Activated CD8-positive, alpha-beta memory T cell treated with anti-CD3 and anti-CD28 coated beads for 24 hours (primary cell): ENCODE results near the gene FUS.
"Not testable (repeated sequence)": the region's sequence is repeated elsewhere in the genome, so short reads cannot be mapped to it uniquely, and the experiment has no call there.

Experiments used
- DNase-seq: peaks from one replicate; pipeline ENCODE4 v3.0.0-alpha.2; 2020

Gene FUS

DNA sequence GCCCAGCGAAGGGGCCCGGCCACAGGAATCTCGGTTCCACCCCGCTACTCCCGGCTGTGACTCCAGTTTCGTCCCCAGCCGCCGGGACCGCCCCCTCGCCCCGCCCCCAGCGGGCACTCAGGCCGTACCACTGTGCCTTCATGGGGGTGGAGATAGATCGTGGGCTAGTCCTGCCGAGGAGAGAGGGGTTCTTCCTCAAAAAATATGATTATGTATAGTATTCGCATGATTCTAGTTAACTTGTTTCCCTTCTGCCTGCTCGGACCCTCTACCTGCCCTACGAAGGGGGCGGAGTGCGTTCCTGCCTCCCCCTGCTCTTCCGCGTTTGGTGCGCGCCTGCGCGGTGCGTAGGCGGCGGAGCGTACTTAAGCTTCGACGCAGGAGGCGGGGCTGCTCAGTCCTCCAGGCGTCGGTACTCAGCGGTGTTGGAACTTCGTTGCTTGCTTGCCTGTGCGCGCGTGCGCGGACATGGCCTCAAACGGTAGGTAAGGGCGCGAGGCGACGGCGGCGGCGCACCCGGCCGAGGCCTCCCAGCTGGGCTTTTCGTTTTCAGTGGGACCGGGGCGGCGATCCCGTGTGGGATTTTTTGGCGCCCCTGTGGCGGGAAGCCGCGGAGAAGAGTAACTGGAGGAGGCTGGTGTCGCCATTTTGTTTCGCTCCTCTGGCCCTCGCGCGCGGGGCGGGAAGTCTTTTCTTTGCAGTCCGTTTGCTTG, at the start of gene FUS:
TSS of gene FUS (plus strand) at position 393 of the 713 bp plus-strand sequence. CDS start at position 469, 76 bp downstream.
- peak; percentile 98 for DNase-seq

DNA sequence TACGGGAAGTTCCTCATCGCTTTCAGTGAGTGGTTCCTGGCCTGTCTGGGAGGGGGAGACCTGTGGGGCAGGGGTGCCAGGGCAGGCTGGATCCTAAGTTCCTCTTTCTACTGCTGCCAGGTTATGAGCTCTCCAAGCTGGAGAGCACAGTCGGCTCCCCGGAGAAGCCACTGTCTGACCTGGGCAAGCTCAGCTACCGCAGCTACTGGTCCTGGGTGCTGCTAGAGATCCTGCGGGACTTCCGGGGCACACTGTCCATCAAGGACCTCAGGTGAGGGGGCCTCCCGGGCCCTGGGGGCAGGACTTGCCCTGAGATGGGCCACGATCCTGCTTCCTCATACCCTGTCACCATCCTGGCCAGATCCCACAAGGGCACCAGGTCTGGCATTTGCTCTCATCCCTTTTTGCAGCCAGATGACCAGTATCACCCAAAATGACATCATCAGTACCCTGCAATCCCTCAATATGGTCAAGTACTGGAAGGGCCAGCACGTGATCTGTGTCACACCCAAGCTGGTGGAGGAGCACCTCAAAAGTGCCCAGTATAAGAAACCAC, 49.5 kb upstream of the FUS start:
- DNase-seq: no peak

DNA sequence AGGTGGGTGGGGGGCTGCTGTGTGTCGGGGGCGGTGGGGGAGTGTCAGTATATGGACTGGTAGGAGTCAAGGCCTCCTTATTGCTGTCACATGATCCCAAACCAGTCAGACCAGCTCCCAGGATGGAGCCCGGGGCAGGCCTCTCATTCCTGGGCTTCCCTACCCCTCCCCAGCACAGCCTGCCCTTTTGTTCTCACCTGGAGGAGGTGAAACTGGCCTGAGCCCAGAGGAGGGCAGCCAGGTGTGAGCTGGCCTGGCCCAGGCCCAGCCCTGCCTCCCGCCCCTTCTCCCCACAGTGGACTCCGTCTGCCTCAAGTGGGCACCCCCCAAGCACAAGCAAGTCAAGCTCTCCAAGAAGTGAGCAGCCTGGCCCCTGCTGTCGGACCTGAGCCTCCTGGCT, 49.0 kb upstream of the FUS start:
- no peak for DNase-seq

DNA sequence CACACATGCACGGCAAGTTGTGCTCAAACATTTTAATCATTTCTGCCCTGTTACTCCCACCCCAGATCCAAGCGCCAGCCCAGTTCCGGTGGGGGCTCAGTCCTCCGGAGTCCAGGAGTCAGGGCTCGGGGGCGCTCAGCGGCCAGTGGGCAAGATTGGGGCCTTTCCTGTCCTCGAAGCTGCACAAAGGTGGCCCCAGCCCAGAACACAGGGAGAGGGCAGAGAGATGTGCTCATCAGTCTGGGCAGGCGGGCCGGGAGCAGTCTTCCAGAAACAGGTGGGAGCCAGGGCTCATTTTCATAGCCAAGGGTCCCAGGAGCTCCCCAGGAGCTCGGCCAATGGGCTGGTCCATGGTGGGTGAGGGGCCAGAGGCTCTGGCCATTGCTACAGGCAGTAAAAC, 48.5 kb upstream of the FUS start:
- no peak for DNase-seq

DNA sequence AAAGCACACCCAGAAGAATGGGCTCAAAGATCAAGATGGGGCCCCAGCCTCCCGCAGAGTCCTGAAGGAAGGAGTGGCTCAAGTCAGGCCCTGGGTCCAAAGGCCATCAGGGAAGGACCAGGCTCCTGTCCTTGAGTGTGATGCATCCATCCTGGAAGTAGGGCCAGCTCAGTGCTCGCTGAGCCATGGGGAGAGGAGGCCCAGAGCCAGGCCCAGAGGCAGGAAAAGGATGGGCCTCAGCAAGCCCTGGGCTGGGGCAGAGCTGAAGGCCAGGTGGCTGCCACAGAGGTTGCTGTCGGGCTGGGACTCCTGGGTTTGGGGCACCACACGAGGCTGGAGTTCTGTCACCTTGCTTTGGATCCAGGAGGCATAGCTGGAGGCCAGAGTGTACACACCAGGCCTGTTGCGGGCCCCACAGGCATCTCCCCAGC, 48.1 kb upstream of the FUS start:
- DNase-seq: no peak

DNA sequence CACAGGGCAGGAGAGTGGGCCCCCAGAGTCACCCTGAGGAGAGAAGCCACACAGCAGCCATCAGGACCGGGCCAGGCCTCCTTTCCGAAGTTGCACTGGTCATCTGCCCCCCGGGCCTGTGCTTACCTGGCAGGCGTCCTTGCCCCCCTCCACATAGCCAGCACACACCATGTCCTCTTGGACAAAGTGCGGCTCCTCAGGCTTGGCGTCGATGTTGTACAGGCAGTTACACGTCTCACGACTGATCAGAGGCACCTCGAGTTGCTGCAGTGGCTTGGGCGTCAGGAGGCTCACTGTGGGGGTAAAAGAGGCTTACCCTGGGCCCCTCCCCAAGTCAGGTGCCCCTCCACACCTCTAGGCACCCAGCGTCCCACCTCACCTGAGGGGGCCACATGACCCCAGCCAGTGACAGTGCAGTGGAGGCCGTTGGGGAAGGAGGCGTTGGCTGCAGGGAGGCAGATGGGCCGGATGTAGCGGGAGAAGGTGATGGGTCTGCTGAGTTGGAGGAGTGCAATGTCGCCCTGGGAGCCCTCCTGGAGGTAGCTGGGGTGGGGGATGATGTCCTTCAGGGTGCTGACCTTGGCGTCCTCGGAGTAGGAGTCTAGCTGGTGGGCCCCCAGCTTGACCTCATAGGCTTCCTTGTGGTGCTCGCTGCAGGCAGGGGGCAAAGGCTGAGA, 47.5 kb upstream of the FUS start:
- no peak for DNase-seq

DNA sequence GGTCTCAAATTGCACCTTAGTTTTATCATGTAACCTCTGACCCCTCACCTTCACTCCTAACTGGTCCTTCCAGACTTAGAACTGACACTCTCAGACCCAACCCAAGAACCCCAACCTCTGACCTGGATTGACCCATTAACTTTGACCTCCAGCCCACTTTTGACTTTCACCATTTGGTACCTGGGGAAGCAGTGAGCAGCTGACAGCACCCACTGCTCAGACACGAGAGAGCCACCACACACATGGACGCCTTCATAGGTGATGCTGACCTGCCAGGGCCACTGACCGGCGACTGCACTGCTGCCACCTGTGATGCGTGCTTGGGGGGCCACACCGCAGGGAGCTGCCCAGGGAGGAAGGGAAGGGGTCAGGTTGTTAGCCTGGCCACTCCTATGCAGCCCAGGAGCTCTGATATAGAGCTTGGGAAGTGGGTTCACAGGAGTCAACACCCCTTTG, 46.9 kb upstream of the FUS start:
- no peak for DNase-seq

DNA sequence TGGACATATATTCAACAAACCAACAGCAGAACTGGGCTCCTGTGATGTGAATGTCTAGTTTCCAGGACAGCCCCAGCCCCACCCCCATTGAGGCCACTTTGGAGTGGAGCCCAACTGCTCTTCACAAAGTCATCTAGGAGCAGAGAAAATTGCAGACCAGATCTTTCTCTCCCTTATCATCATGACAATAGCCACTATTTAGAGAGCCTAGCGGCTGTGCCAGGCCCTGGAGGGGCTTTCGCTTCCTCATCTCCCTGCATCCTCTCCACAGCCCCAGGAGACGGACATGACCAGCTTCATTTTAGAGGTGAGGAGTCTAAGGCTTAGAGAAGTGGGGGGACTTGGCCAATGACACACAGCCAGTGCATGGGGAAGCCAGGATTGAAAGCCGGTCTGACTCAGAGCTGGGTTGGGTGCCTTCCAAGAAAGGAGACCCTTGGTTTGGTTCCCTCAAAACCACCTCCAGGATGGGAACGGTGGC, 45.8 kb upstream of the FUS start:
- DNase-seq: no peak

DNA sequence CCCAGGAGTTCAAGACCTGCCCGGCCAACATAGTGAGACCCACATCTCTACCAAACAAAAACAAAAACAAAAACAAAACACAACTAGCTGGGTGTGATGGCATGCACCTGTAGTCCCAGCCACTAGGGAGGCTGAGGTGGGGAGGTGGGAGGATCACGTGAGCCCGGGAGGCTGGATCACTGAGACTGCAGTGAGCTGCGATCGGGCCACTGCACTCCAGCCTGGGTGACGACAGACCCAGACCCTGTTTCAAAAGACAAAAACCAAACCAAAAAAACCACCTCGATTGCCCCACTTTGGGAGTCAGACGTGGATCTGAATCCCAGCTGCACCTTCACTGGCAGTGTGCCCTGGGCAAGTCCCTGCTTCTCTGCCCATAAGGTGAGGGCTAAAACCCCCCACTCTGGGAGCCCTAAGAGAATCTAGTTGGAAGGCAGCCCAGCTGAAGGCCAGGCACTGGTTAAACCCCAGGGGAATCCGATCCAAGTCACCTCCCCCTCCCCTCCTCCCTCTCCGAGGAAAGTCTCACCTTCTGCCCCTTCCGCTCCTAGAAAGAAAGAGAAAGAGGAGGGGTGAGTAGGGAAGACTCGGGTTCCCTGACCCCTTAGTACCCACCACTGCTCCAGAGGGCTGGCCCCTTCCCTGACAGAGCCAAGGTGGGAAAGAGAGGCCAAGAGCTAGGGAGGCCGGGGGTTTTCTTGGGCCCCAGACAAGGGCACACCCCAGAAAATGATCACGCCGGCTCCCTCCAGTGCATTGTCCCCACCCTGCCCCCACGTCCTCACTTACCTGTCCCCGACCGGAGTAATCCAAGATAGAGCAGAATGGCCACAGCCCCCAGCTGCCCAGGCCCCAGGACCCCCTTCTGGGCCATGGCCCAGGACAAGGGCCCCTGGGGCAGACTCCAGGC, 45.1 kb upstream of the FUS start:
- no peak for DNase-seq

DNA sequence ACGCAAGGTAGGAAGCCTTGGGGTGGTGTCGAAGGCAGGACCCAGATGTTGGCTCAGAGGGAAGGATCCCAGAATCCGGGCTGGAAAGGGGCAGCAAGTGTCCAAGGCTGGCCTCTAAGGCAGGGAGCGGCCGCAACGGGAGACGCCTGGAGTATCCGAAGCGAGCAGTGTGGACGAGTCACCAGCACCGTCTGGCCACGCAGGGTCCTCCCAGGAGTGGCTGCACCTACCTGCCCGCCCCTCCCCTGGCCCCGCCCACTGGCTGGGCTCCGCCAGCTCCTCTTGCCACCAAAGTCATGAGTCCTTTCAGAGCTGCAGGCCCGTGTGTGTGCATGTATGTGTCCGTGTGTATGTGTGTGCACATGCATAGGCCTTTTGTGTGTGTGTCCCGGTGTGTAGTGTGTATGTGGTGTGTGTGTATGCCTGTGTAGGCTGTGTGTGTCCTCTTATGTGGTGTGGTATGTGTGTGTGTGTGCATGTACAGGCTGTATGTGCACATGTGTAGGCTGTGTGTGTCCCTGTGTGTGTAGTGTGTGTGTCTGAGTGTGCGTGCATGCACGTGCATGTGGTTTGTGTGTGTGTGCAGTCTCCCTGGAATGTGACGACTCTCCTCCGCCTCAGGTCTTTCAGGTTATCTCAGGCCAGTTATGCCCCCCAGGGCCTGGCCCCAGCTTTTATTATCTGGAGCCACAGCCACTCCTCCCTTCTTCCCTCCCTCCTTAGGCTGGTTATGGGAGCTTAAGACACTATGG, 44.2 kb upstream of the FUS start, which contains the start of gene PRSS8:
TSS of gene PRSS8 (minus strand) at position 193 of the 752 bp plus-strand sequence. CDS start 229 bp downstream, outside the sequence.
- DNase-seq: no peak

DNA sequence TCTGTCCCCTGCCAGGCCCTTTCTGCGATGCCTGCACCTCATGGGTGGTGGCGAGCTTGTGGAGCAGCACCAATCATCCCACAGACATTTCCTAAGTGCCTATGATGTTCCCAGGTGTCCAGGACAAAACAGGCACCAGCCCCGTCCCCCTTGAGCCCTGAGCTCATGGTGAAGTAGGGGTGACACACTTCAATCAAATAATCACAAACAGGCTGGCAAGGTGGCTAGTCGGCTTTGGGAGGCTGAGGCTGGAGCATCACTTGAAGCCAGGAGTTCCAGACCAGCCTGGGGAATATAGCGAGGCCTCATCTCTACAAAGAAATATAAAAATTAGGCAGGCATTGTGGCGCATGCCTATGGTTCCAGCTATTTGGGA, 43.7 kb upstream of the FUS start:
- no peak for DNase-seq

DNA sequence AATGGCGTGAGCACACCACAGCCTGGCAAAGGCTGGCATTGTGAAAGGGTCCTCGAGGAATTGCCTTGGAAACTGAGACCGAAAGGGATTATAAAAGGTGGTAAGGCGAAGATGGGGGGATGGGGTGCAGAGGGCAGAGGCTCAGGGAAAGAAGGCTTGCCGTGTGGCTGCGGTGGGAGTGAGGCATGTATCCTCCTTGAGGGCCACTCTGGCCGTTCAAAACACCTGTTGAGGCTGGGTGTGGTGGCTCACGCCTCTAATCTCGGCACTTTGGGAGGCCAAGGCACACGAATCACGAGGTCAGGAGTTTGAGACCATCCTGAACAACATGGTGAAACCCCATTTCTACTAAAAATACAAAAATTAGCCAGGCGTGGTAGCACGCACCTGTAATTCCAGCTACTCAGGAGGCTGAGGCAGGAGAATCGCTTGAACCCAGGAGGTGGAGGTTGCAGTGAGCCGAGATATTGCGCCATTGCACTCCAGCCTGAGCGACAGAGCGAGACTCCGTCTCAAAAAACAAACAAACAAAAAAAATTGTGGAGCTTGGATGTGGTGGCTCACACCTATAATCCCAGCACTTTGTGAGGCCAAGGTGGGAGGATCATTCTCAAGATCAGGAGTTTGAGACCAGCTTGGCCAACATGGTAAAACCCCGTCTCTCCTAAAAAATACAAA, 43.0 kb upstream of the FUS start:
- DNase-seq: not testable (repeated sequence)

DNA sequence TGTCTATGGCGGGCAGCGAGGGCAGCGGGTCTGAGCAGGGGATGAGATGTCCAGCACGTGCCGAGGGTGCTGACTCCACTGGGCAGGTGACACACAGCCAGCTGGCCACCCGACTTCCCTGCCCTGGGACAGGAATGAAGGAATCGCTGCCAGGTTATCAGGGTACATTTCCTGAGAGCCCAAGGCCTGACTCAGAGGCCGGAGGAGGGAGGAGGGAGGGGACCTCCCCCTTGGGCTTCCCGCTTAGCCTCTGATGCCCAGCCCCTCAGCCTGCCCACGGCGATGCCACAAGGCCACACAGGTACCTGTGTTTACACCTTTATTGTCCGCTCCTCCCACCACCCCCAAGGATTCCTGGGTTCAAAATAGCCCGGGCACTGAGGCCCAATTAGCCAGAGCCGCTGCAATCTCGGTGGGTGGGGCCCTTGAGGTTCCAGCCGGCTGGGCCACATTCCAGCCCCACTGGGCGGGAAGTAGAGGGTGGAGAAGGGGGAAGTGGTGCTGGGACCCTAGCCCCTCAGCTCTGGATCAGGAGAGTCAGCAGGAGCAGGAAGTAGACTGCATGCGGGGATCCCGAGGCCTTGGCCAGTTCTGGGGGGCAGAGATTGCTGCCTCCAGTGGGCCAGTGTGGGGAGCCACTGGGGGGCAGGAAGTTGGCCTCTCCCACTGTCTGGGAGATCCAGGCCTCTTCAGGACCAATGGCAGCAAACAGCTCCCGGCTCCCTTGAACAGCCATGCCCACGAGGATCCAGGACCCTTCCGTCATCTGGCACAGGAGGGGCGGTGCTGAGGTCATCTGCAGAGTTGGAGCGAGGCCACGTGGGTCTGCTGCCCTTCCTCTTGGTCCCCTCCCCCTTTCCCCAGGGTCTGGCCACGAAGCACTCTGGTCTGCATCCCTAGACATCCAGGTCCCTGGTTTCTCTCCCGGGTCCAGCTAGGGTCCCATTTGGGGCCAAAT, 41.0 kb upstream of the FUS start:
- no peak for DNase-seq

DNA sequence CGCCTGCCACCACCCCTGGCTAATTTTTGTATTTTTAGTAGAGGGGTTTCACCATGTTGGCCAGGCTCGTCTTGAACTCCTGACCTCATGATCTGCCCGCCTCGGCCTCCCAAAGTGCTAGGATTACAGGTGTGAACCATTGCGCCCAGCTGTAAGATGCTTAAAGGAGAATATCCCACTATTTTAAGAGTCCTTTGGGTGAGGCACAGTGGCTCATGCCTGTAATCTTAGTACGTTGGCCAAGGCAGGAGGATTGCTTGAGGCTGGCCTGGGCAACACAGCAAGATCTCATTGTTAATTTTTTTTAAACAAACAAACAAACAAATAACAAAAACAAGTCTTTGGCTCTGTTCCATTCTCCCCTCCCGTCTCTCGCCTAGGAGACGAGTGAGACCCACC, 38.9 kb upstream of the FUS start:
- not testable (repeated sequence) for DNase-seq

DNA sequence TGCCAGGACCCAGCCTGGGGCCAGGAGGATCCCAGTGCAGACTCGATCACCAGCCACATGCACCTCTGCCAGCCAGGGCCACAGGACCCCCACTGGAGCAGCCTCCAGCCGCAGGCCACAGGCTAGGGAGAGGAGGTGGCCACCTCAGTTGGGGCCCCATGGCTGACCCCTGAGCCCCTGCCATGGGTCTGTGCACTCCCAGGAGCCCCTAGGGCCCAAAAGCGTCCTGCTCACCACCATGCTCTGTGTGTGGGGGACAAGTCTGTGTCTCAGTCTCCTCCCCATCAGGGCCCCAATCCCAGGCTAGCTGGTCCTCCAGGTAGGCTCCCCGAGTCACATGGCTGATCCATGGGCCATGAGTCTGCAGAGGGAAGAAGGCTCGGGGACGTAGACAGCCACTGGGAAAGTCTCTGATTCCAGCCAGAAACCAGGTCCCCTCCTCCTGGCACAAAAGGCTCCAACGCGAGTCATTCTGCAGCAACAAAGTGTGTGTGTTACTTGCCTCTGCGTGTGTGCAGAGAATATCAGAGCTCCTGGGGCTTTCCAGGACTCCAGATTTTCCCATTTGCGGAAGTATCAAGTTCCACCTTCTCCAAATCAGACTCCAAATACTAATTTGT, 38.3 kb upstream of the FUS start:
- DNase-seq: peak; percentile 67

DNA sequence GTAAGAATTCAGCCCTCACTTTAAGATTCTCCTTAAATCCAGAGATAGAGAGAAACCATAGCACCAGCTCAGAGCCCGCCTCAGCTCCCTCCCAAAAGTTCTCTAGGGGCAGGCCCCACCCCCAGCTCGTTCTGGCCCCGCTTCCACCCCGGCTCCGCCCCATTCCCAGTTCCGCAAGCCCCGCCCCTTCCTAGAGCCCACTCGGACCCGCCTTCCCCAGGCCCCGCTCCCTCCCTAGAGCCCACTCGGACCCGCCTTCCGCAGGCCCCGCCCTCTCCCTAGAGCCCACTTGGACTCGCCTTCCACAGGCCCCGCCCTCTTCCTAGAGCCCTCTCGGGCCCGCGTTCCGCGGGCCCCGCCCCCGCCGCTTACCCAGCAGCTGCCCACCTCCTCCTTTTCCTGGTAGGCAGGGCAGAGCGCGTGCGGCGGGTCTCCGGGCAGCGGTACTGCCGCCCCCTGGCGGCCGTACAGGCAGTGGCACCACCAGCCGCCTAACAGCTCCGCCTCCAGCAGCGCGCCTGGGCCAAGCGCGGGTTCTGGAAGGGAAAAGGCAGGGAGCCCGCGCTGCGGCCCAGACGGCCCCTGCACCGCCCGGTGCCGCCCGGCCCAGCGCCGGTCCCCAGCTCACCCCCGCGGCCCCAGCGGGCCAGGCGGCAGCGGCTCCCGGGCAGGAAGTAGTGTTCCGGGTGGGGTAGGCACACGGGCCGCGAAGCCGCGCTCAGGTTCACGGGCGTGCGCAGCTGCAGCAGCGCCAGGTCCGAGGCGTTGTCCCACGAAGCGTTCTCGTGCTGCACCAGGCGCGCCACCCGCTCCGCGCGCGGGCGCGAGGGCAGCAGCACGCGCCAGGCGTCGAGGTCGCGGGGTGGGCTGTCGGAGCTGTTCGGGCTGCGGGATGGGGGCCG, 37.6 kb upstream of the FUS start:
- DNase-seq: peak; percentile 99

DNA sequence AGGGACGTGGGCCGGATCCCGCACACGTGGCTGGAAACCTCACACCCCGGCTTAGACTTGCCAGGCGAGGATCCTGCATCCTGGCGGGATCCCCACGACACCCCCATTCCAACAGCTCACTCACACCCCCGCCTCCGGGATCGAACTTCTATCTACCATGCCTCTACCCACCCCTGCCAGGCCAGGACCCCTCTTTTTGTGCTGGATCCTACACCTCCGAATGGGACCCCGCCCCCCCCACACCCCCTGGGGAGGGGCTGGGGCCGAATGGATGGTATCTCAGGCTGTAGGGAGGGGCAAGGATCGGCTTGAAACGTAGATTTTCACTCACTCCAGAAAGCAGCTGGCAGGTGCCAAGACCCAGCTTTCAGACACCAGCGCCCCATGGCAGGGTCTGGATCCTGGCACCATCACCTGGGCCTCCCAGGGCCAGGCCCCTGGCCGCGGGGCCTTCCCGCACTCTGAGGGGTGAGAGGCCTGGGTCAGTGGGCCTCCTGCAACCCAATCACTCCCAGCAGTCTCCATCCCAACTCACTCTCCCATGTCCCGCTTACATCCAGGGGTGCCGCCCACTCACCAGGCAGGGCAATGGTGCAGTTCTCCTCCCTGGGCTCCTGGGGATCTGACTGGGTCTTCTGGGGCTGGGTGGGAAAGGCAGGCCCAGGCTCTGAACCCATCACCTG, 36.8 kb upstream of the FUS start:
- peak; percentile 62 for DNase-seq

DNA sequence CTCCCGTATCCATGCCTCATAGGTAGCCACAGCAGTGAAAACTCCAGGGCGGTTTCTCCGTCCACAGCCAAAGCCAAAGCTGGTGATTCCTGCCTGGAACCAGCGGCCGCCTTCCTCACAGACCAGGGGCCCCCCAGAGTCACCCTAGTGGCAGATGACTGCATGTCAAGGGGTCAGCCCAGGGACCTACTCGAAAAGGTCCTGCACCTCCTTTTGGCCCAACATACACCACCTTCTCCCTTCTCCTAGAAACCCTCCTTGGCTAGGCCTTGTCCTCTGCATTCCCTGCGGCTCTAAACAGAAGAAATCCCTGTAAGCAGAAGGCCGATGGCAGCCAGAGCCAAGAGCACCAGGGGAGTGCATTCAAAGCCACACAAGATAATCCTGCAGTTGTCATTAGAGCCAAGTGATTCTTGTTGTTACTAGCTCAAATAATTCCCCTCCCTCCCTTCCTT, 36.2 kb upstream of the FUS start:
- DNase-seq: no peak
